Measurements from ENCODE around the gene C11orf98. TPM values are rescaled to one million over a fixed set of nuclear protein-coding genes. Genes with fewer than 3 reads are reported as not detected.

C11orf98 gene
- total RNA-seq, 1 experiment from 2014 or later, result 81.2 TPM

- intact Hi-C loops (cut with micrococcal nuclease), result loop anchor here (5.0 kb wide), 1 partner anchor 37 kb away; the partner anchor contains the start of genes EML3 and ROM1
- TF ChIP-seq CTCF (IDR thresholded peaks at IDR 0.05; ENCODE audit: unreplicated experiment), result no peak
- no TSS peak for BruUV-seq (replicated peaks)
- Mint-ChIP-seq H3K27me3 (ENCODE audit: insufficient read depth, unreplicated experiment) (no peaks in the 10 kb centered on the region), H3K4me1 (ENCODE audit: insufficient read depth, unreplicated experiment) (peaks cover 14% of the 10 kb centered on the region), H3K9me3 (ENCODE audit: unreplicated experiment) (no peaks in the 10 kb centered on the region), H3K36me3 (ENCODE audit: insufficient read depth, unreplicated experiment) (peaks cover 30% of the 10 kb centered on the region), H3K4me3 (ENCODE audit: unreplicated experiment) (no peak overlapping the region), H3K27ac (ENCODE audit: low read depth, unreplicated experiment) (no peak overlapping the region)
- POLR2A ChIA-PET, result interaction anchor here (0.6 to 7.1 kb wide), 9 partner anchors 14 to 78 kb away, joined by 3 to 98 read pairs (median 4); partner anchors contain the start of genes B3GAT3, C11orf98, CSKMT and EEF1G
- DNase-seq (ENCODE audit: unreplicated experiment), result no peak
- CTCF ChIA-PET, result interaction anchor here (1.2 kb wide), 1 partner anchor 57 kb away, joined by 6 read pairs; the partner anchor contains the start of gene TUT1
Observed at GRCh38 chr11:62649486-62649885, 15.5 kb downstream of the C11orf98 start.

GRCh38 chr11:62648967-62649364, 16.0 kb downstream of the C11orf98 start:
- ChIA-PET POLR2A (interaction anchor here (0.6 to 7.1 kb wide), 6 partner anchors 13 to 78 kb away, joined by 3 to 98 read pairs (median 5); partner anchors contain the start of genes B3GAT3, C11orf98, CSKMT and EEF1G), CTCF (interaction anchor here (0.5 to 1.2 kb wide), 4 partner anchors 15 to 588 kb away, joined by 3 to 6 read pairs (median 4); partner anchors contain the start of genes B3GAT3 and TUT1)
- Mint-ChIP-seq H3K4me1 (ENCODE audit: insufficient read depth, unreplicated experiment) (peaks cover 14% of the 10 kb centered on the region), H3K36me3 (ENCODE audit: insufficient read depth, unreplicated experiment) (peaks cover 35% of the 10 kb centered on the region), H3K9me3 (ENCODE audit: unreplicated experiment) (no peaks in the 10 kb centered on the region), H3K27me3 (ENCODE audit: insufficient read depth, unreplicated experiment) (no peaks in the 10 kb centered on the region), H3K27ac (ENCODE audit: low read depth, unreplicated experiment) (no peak overlapping the region), H3K4me3 (ENCODE audit: unreplicated experiment) (no peak overlapping the region)
- BruUV-seq (replicated peaks), result no TSS peak
- DNase-seq (ENCODE audit: unreplicated experiment), result no peak
- TF ChIP-seq CTCF (IDR thresholded peaks at IDR 0.05; ENCODE audit: unreplicated experiment), result no peak
- intact Hi-C loops (cut with micrococcal nuclease), result loop anchor here (5.0 kb wide), 1 partner anchor 37 kb away; the partner anchor contains the start of genes EML3 and ROM1

GRCh38 chr11:62648185-62648966, 16.6 kb downstream of the C11orf98 start:
- DNase-seq (ENCODE audit: unreplicated experiment), result no peak
- H3K4me3 Mint-ChIP-seq (ENCODE audit: unreplicated experiment), result no peak overlapping the region
- H3K27me3 Mint-ChIP-seq (ENCODE audit: insufficient read depth, unreplicated experiment), result no peaks in the 10 kb centered on the region
- BruUV-seq (replicated peaks), result no TSS peak
- intact Hi-C loops (cut with micrococcal nuclease), result loop anchor here (5.0 kb wide), 1 partner anchor 36 kb away; the partner anchor contains the start of genes EML3 and ROM1
- ChIA-PET POLR2A (interaction anchor here (0.7 to 7.1 kb wide), 10 partner anchors 18 to 79 kb away, joined by 3 to 98 read pairs (median 4); partner anchors contain the start of genes B3GAT3, C11orf98, CSKMT and EEF1G), CTCF (interaction anchor here (0.5 to 1.2 kb wide), 6 partner anchors 16 to 587 kb away, joined by 3 to 5 read pairs (median 4); partner anchors contain the start of gene B3GAT3)
- peaks cover 40% of the 10 kb centered on the region for H3K36me3 Mint-ChIP-seq (ENCODE audit: insufficient read depth, unreplicated experiment)
- peaks cover 9% of the 10 kb centered on the region for H3K4me1 Mint-ChIP-seq (ENCODE audit: insufficient read depth, unreplicated experiment)
- TF ChIP-seq CTCF (IDR thresholded peaks at IDR 0.05; ENCODE audit: unreplicated experiment), result no peak
- no peaks in the 10 kb centered on the region for H3K9me3 Mint-ChIP-seq (ENCODE audit: unreplicated experiment)
- no peak overlapping the region for H3K27ac Mint-ChIP-seq (ENCODE audit: low read depth, unreplicated experiment)

GRCh38 chr11:62647609-62648005, 17.4 kb downstream of the C11orf98 start:
- no peaks in the 10 kb centered on the region for H3K9me3 Mint-ChIP-seq (ENCODE audit: unreplicated experiment)
- no peaks in the 10 kb centered on the region for H3K27me3 Mint-ChIP-seq (ENCODE audit: insufficient read depth, unreplicated experiment)
- no peak overlapping the region for H3K27ac Mint-ChIP-seq (ENCODE audit: low read depth, unreplicated experiment)
- no peak for DNase-seq (ENCODE audit: unreplicated experiment)
- BruUV-seq (replicated peaks), result no TSS peak
- peaks cover 6% of the 10 kb centered on the region for H3K4me1 Mint-ChIP-seq (ENCODE audit: insufficient read depth, unreplicated experiment)
- H3K36me3 Mint-ChIP-seq (ENCODE audit: insufficient read depth, unreplicated experiment), result peaks cover 47% of the 10 kb centered on the region
- no peak overlapping the region for H3K4me3 Mint-ChIP-seq (ENCODE audit: unreplicated experiment)
- intact Hi-C loops (cut with micrococcal nuclease), result loop anchor here (5.0 kb wide), 1 partner anchor 35 kb away; the partner anchor contains the start of genes EML3 and ROM1
- ChIA-PET CTCF (interaction anchor here (0.6 to 1.1 kb wide), 3 partner anchors 18 to 566 kb away, joined by 3 to 4 read pairs (median 3); no protein-coding TSS in a partner anchor), POLR2A (interaction anchor here (0.7 to 7.1 kb wide), 6 partner anchors 19 to 64 kb away, joined by 3 to 98 read pairs (median 18); partner anchors contain the start of genes B3GAT3, C11orf98, CSKMT and TUT1)
- no peak for TF ChIP-seq CTCF (IDR thresholded peaks at IDR 0.05; ENCODE audit: unreplicated experiment)

Measured in MCF 10A (cell line).